DMS53 treated with DMSO at 0.1 percent for 48 hours (cell line): ENCODE results near the gene IGFBP1.

Experiments used
- DNase-seq: peaks from one replicate; lab custom pipeline; 2025; ENCODE audit not compliant: unreplicated experiment; lab: John Stamatoyannopoulos, UW

Gene IGFBP1

DNA sequence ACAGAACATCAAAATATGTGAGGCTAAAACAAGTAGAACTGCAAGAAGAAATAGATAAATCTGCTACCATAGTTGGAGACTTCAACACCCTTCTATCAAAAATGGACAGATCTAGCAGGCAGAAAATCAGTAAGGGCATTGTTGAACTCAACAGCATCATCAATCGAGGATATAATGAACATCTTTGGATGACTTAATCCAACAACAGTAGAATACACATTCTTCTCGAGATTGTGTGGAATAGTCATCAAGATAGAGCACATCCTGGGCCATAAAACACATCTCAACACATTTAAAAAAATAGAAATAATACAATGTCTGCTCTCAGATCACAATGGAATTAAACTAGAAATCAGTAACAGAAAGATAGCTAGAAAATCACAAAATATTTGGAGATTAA is 9.9 kb downstream of the IGFBP1 start:
- no peak for DNase-seq

- no peak for DNase-seq
Observed at GRCh38 chr7:45901566-45901965, 13.3 kb downstream of the IGFBP1 start.

DNA sequence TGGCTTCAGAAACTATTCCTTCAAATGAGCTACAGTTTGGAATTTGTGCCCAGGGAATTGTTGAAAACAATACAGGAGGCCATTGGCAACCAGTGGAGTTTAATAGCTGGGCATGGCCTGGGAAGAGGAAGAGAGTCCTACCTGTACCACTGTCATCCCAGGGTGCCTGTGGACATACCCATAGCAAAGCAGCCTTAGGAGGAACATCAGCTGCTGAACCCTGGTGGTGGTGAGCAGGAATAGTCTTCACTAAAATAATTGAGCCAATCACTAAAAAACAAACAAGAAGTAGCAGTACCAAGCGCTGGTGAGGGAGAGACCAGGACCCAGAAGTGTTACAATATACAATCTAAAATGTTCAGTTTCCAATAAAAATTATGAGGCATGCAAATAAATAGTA is 14.5 kb downstream of the IGFBP1 start:
- no peak for DNase-seq

DNA sequence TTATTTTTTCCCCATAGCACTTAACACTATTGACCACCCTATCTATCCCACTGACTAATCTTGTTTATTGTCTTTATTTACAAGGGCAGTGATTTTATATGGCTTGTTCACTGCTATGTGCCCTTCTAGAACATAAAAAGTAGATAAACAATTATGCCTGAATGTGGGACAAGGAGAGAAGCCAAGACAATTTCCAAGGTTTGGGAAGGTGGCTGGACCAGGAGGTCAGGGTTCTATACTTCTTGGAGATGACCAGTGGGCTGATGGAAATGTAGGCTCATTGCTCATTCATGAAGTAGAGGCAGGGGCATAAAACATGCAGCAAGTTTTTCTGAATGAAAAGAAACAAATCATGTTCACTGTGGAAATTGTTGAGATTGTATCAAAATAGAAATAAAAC is 21.3 kb downstream of the IGFBP1 start:
- no peak for DNase-seq

DNA sequence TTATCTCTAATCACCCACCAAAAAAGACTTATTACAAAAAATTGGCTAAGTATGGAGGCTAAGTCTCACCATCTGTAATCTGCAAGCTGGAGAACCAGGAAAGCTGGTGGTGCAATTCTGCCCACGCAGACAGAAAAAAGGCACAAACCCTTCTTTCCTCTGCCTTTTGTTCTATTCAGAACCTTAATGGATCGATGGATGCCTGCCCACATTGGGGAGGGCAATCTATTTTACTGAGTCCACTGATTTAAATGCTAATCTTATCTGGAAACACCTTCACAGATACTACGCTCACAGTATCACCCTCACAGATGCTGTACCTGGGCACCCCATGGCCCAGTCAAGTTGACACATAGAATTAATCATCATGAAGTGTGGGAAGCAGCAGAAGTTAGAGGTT is 22.6 kb downstream of the IGFBP1 start:
- DNase-seq, result no peak

DNA sequence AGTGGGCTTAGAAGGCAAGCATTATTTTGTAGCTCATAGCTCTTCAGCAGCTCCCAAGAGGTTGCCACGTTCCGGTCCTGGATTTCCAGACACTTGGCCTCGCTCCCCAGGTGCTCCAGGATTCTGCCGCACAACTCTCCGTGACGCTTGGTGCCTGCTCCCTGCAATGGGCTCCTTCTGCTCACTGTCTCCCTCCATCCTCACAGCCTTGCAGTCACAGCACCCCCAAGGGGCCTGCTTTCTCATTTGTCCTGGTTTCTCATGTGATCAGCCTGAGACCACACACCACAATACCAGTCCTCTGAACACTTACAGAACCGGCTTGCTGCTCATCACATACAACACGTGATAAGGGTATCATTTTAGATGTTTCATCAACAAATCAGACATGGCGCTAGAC is 23.0 kb downstream of the IGFBP1 start:
- no peak for DNase-seq

- DNase-seq, result no peak
Observed at GRCh38 chr7:45912972-45913371, 24.7 kb downstream of the IGFBP1 start.

DNA sequence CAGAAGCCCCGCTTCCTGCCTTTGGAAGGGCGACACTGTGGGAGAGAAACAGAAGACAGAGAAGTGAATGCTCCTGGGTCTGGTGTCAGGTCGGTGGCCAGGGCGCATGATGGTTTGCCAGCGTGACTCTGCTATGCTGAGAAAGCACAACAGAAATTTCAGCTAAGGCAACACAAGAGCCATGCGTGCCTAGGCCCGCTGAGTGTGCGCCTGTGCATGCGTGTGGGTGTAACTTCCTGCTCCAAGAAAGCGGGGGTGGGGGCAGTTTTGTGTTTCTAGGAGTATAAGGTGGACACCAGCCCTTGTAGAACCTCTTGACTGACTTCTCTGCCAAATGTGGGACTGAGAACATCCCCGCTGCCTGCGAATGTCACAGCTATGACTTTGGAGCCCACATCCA is 26.6 kb downstream of the IGFBP1 start:
- no peak for DNase-seq

DNA sequence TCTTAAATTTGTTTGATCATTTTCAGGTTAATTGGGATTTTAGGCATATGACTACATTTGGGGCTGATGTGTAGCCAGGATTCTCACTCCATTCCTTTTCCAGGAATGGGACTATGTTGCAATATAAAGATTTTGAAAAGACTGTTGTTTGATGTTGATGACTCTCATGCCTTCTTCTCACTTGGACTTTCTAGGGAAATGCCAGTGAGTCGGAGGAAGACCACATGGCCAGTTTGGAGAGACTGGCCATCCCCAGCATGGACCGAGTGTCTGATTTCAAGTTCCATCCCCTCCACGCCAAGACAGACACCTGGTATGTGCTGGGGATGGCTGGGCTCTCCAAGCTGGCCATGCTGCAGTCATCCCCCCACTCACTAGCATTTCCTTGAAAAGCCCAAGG is 27.3 kb downstream of the IGFBP1 start:
- no peak for DNase-seq

DNA sequence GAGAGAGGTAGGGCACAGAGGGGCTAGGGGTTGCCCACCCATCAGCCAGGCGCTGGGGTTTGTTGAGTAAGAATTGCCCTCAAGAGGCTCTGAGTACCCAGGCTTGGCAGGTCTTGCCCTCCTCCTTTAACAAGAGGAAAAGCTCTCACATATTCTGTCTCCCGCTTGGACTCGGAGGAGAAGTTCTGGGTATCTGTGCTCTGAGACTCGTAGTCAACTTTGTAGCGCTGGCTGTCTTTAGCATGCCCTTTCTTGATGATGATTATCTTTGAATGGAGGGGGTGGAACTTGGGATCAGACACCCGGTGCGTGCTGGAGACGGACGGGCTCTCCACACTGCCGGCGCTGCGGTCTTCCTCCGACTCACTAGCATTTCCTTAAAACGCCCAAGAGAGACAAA is 28.8 kb downstream of the IGFBP1 start:
- DNase-seq, result no peak

GRCh38 chr7:45917658-45918057 is 29.4 kb downstream of the IGFBP1 start:
- peak; percentile 58 for DNase-seq

- DNase-seq, result no peak
Observed at GRCh38 chr7:45918556-45918955, 30.3 kb downstream of the IGFBP1 start.

DNA sequence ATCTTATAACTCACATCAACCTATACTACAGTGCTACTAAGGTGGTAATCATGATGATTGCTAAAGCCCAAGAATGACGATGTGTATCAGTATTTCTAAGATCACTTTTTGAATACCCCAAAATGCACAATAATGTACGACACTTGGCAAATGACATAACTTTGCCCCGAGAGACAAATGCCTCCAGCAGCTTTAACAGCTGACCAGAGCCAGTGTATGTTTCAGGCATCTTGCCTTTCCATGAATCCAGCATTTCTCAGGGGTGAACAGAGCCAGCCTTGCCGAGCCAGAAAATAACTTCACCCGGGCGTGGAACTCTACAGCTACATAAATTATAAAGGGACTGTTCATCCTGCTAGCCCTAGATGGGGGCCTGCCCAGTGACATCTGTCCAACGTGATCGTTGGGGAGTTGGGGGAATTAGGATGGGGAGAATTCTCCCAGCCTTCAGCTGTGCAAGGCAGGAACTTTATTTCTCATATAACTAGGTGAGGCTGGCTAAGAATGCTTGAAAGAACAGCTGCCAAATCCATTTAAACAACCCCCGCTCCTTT is 31.0 kb downstream of the IGFBP1 start:
- no peak for DNase-seq

GRCh38 chr7:45919993-45920459 is 31.7 kb downstream of the IGFBP1 start:
- DNase-seq, result no peak

GRCh38 chr7:45920502-45921380 is 32.5 kb downstream of the IGFBP1 start, which contains the start of gene IGFBP3:
TSS of gene IGFBP3 (minus strand) at chr7:45921272. CDS start at chr7:45921140, 132 bp downstream.
- DNase-seq, result peak; percentile 53

- peak; percentile 35 for DNase-seq
Observed at GRCh38 chr7:45921381-45921698, 33.1 kb downstream of the IGFBP1 start.

- peak; percentile 59 for DNase-seq
Observed at GRCh38 chr7:45921699-45922519, 33.6 kb downstream of the IGFBP1 start.

GRCh38 chr7:45922810-45923209 is 34.5 kb downstream of the IGFBP1 start:
- DNase-seq, result peak; percentile 69

DNA sequence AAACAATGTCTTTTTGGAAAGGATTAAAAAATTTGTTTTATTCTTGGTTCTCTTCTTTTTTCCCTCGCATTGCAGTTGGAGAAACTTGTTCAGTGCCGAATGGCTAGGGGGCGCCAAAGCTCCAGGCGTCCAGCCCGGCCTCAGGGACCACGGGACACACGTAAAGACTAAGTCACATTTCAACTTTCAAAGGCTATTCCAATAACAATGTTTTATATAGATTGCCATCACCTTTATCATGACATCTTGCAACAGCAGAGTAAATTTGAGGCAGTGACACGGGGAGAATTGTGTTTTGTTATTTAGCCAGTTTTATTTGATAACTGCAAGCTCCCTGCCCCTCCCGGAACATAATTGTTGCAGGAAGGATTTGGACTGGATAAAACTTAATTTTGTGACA is 35.0 kb downstream of the IGFBP1 start:
- DNase-seq, result peak; percentile 69

GRCh38 chr7:45923818-45924217 is 35.5 kb downstream of the IGFBP1 start:
- no peak for DNase-seq

- DNase-seq, result no peak
Observed at GRCh38 chr7:45924283-45924682, 36.0 kb downstream of the IGFBP1 start.

- no peak for DNase-seq
Observed at GRCh38 chr7:45927721-45928120, 39.4 kb downstream of the IGFBP1 start.
